B cell (primary cell): ENCODE results near the gene NOC2L. TPM values are rescaled to one million over a fixed set of nuclear protein-coding genes. Genes with fewer than 3 reads are reported as not detected.

Experiments used
- ATAC-seq: fragments of 200-7000 bp; cut with Tn5 transposase; one replicate; pipeline ENCODE4 v1.10.0; 2021; ENCODE audit warnings: low read depth, mild to moderate bottlenecking, moderate number of reproducible peaks, moderate library complexity
- CTCF ChIA-PET: fragments of 350-600 bp; sonication (Branson Sonifier 250); formaldehyde crosslinking; loops from one replicate; lab custom pipeline; 2021; ENCODE audit warnings: antibody characterized with exemption, inconsistent platforms; lab: Charles Lee
- POLR2A ChIA-PET: fragments of 350-600 bp; sonication (Branson Sonifier 250); formaldehyde crosslinking; loops from one replicate; lab custom pipeline; 2021; ENCODE audit warnings: antibody characterized with exemption; lab: Charles Lee
- DNase-seq: peaks from one replicate; pipeline ENCODE4 v3.0.0; 2013
- H2AFZ ChIP-seq: 2 replicates; pipeline ENCODE4 v1.6.1; 2012; ENCODE audit warnings: mild to moderate bottlenecking, low read depth, low read length; ENCODE audit not compliant: insufficient read depth, poor library complexity, severe bottlenecking
- H3K27ac ChIP-seq, 2 donors: 1 replicate in 1 of 2; 2 replicates in 1 of 2; pipeline ENCODE4 v1.5.1; 2012 to 2013; ENCODE audit warnings: low read length in 2 of 2, mild to moderate bottlenecking in 2 of 2, moderate library complexity in 1 of 2
- H3K27me3 ChIP-seq, 4 experiments: fragments of 200-600 bp in 1 of 4; sonication (generic) in 1 of 4; replicated peaks in 1 of 4; 1 replicate in 2 of 4; 2 replicates in 2 of 4; pipeline versions ENCODE4 v1.6.1 to v1.7.0; 2013 to 2016; ENCODE audit warnings: low read length in 3 of 4, mild to moderate bottlenecking in 2 of 4, mixed read lengths in 1 of 4, moderate library complexity in 1 of 4; ENCODE audit not compliant: insufficient read depth in 4 of 4, control insufficient read depth in 3 of 4; ENCODE audit errors: control extremely low read depth in 1 of 4
- H3K36me3 ChIP-seq, 2 experiments: replicated peaks in 1 of 2; 1 replicate in 1 of 2; 2 replicates in 1 of 2; pipeline versions ENCODE4 v1.6.1 to v1.7.1; 2013; ENCODE audit warnings: low read length in 1 of 2; ENCODE audit not compliant: insufficient read depth in 2 of 2, control insufficient read depth in 1 of 2; ENCODE audit errors: control extremely low read depth in 1 of 2, extremely low read depth in 1 of 2
- H3K4me1 ChIP-seq, 2 donors: fragments of 200-600 bp in 1 of 2; sonication (generic) in 1 of 2; 1 replicate in 1 of 2; 2 replicates in 1 of 2; pipeline versions ENCODE4 v1.5.1 to v1.6.1; 2013 to 2017; ENCODE audit warnings: low read length in 2 of 2; ENCODE audit not compliant: control insufficient read depth in 2 of 2, insufficient read depth in 2 of 2
- H3K4me2 ChIP-seq: replicated peaks from 2 replicates; pipeline ENCODE3; 2012; ENCODE audit warnings: mild to moderate bottlenecking, low read depth, low read length; ENCODE audit not compliant: poor library complexity, severe bottlenecking
- H3K4me3 ChIP-seq, 5 experiments: fragments of 200-600 bp in 1 of 5; sonication (generic) in 1 of 5; 1 replicate in 3 of 5; 2 replicates in 2 of 5; pipeline versions ENCODE4 v1.5.1 to v1.7.0; 2011 to 2016; ENCODE audit warnings: low read length in 4 of 5, mild to moderate bottlenecking in 4 of 5, low read depth in 2 of 5, control low read depth in 1 of 5, moderate library complexity in 1 of 5; ENCODE audit not compliant: insufficient read depth in 1 of 5; ENCODE audit errors: control extremely low read depth in 1 of 5, extremely low read depth in 1 of 5
- H3K79me2 ChIP-seq: fragments of 200-600 bp; sonication (generic); one replicate; pipeline ENCODE4 v1.6.0; 2016; ENCODE audit warnings: low read length; ENCODE audit not compliant: control insufficient read depth, insufficient read depth
- H3K9ac ChIP-seq: fragments of 200-600 bp; sonication (generic); 2 replicates; pipeline ENCODE4 v1.6.1; 2017; ENCODE audit warnings: mild to moderate bottlenecking, low read length, moderate library complexity
- H3K9me3 ChIP-seq, 3 donors: one replicate each; pipeline versions ENCODE4 v1.6.1 to v1.7.1; 2013; ENCODE audit warnings: low read length in 2 of 3; ENCODE audit not compliant: control insufficient read depth in 2 of 3, insufficient read depth in 1 of 3; ENCODE audit errors: control extremely low read depth in 1 of 3
- H4K20me1 ChIP-seq: 2 replicates; pipeline ENCODE4 v1.6.0; 2012; ENCODE audit warnings: mild to moderate bottlenecking, low read length; ENCODE audit not compliant: insufficient read depth, control insufficient read depth, poor library complexity, severe bottlenecking
- H3K27ac Mint-ChIP-seq: one replicate; pipeline ENCODE4 v1.8.0; 2021; ENCODE audit warnings: mixed read lengths
- H3K27me3 Mint-ChIP-seq: one replicate; pipeline ENCODE4 v1.8.0; 2021; ENCODE audit warnings: mixed read lengths
- H3K4me1 Mint-ChIP-seq: one replicate; pipeline ENCODE4 v1.8.0; 2021; ENCODE audit warnings: mixed read lengths
- H3K4me3 Mint-ChIP-seq: one replicate; pipeline ENCODE4 v1.8.0; 2021; ENCODE audit warnings: mixed read lengths
- H3K9me3 Mint-ChIP-seq: one replicate; pipeline ENCODE4 v1.8.0; 2022; ENCODE audit warnings: mixed read lengths; ENCODE audit not compliant: insufficient read depth
- EZH2 ChIP-seq: IDR thresholded peaks from 2 replicates; pipeline ENCODE4 v1.6.1; 2012; ENCODE audit warnings: borderline replicate concordance, low read depth, mild to moderate bottlenecking, moderate library complexity, low read length; ENCODE audit not compliant: insufficient read depth, poor library complexity, severe bottlenecking
- WGBS: methylation state at CpG from one replicate; pipeline ENCODE4 v1.1.5; 2013; ENCODE audit warnings: missing lambda C conversion rate; ENCODE audit not compliant: insufficient coverage; 5-methylcytosine and 5-hydroxymethylcytosine counted together
- intact Hi-C: fragments of 100-400 bp; cut with micrococcal nuclease; formaldehyde crosslinking; loops from one replicate; pipeline ENCODE4 v1.10.0; 2022
- polyA plus RNA-seq: library from polyadenylated mRNA; depleted of rRNA; stranded (reverse); fragments of >200 nt; gene quantifications from 2 replicates; pipeline ENCODE4 v1.2.3, GENCODE V29; 2012
- total RNA-seq, 2 donors: library from RNA; stranded (reverse); fragments of 120-200 nt in 1 of 2; gene quantifications; 1 replicate in 1 of 2; 2 replicates in 1 of 2; pipeline versions ENCODE4 v1.2.3 to v1.2.4, GENCODE V29; 2013 to 2022
- TF ChIP-seq, protein P1 (sequence below): fragments of 200-600 bp; IDR thresholded peaks from one replicate; pipeline ENCODE4 v1.8.0; 2022; ENCODE audit warnings: antibody characterized with exemption, mild to moderate bottlenecking

Gene NOC2L
- total and polyA plus RNA-seq, 2 donors (not counting 1 experiment from before 2014, with no cell fraction given), result 48.0 to 64.1 TPM

DNA sequence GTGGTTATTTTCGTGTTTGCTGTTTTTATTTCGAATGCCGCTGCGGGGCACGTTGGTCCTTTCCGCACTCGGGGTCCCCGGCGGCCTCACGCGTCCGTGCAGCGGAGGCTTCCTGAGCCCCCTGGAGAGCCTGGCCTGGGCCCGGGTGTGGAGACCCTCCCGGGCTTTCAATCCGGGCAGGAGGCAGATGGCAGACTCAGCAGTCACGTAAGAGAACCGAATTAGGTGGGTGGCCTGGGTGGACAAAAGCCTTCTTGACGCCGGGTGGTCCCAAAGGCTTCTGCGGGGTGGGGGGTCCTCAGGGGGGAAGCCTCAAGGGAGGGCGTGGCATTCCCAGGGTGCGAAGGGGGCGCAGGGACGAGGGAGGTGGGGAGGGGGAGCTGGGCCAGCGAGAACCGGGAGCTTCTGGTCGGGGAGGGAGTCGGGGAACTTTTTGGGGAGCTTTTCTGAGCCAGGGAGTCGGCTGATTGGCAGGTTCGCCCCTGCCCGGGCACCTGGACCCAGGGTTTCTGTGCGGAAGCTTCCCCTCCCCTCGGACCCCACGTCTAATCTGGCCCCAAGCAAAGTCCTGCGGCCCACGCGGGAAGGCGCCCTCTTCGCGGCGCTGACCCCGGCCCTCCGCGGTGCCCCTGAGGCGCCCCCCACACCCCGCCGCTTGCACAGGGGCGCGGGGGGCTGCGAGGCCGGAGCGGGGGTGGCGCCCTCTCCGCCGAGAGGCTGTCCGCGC lies 42.2 kb upstream of the NOC2L start:
- H2AFZ ChIP-seq, result peak overlapping the region; percentile 68
- no peaks in the 10 kb centered on the region for H3K79me2 ChIP-seq
- peak overlapping the region in 3 of 5 experiments; percentile 48 to 60 (median 54) for H3K4me3 ChIP-seq
- no peak overlapping the region for H3K27ac ChIP-seq
- peaks cover 21% of the 10 kb centered on the region for H3K4me1 Mint-ChIP-seq
- H3K9me3 ChIP-seq, result peaks cover 0 to 22% (median 0%) of the 10 kb centered on the region in 3 donors
- peak overlapping the region; percentile 70 for H3K9ac ChIP-seq
- H3K36me3 ChIP-seq, result no peaks in the 10 kb centered on the region
- peaks cover 0 to 79% (median 51%) of the 10 kb centered on the region in 4 experiments for H3K27me3 ChIP-seq
- DNase-seq, result no peak
- peak; percentile 68 for TF ChIP-seq EZH2
- TF ChIP-seq, protein P1, sequence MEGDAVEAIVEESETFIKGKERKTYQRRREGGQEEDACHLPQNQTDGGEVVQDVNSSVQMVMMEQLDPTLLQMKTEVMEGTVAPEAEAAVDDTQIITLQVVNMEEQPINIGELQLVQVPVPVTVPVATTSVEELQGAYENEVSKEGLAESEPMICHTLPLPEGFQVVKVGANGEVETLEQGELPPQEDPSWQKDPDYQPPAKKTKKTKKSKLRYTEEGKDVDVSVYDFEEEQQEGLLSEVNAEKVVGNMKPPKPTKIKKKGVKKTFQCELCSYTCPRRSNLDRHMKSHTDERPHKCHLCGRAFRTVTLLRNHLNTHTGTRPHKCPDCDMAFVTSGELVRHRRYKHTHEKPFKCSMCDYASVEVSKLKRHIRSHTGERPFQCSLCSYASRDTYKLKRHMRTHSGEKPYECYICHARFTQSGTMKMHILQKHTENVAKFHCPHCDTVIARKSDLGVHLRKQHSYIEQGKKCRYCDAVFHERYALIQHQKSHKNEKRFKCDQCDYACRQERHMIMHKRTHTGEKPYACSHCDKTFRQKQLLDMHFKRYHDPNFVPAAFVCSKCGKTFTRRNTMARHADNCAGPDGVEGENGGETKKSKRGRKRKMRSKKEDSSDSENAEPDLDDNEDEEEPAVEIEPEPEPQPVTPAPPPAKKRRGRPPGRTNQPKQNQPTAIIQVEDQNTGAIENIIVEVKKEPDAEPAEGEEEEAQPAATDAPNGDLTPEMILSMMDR, result no peak
- ATAC-seq, result no peak
- WGBS, result 4% methylated on average over 52 of the region's 58 CpGs
- H3K27ac Mint-ChIP-seq, result no peak overlapping the region
- CTCF ChIA-PET, result interaction anchor here (1.0 to 2.3 kb wide), 5 partner anchors 12 to 95 kb away, joined by 4 to 14 read pairs (median 6); partner anchors contain the start of genes AGRN and ISG15
- H3K9me3 Mint-ChIP-seq, result no peaks in the 10 kb centered on the region
- H3K4me1 ChIP-seq, result peaks cover 36 to 58% of the 10 kb centered on the region in 2 donors
- POLR2A ChIA-PET, result no interaction called here
- H3K27me3 Mint-ChIP-seq, result peaks cover 25% of the 10 kb centered on the region
- H3K4me2 ChIP-seq, result peak overlapping the region; percentile 99
- H4K20me1 ChIP-seq, result no peaks in the 10 kb centered on the region
- intact Hi-C loops, result loop anchor here (2.0 kb wide), 1 partner anchor 18 kb away; no protein-coding TSS in a partner anchor
- H3K4me3 Mint-ChIP-seq, result peak overlapping the region; percentile 83
